RWPE2 (cell line): ENCODE results near the gene ZNF883.
"Not testable (repeated sequence)": the region's sequence is repeated elsewhere in the genome, so short reads cannot be mapped to it uniquely, and the experiment has no call there.

Experiments used
- ATAC-seq: fragments of 200-7000 bp; cut with Tn5 transposase; 3 replicates; pipeline ENCODE4 v1.9.1; 2021; ENCODE audit warnings: low read depth
- DNase-seq: peaks from one replicate; pipeline ENCODE4 v3.0.0-alpha.2; 2020; ENCODE audit warnings: low spot score
- H3K27ac ChIP-seq: fragments of 450-650 bp; 2 replicates; pipeline ENCODE4 v1.5.1; 2017; ENCODE audit warnings: mild to moderate bottlenecking; ENCODE audit not compliant: poor library complexity, severe bottlenecking
- H3K27me3 ChIP-seq: fragments of 250-450 bp; sonication (Bioruptor Pico); 2 replicates; pipeline ENCODE4 v1.5.1; 2021; ENCODE audit warnings: mild to moderate bottlenecking, moderate library complexity; ENCODE audit not compliant: insufficient read depth, poor library complexity, severe bottlenecking
- H3K36me3 ChIP-seq: fragments of 250-450 bp; sonication (Bioruptor Pico); 2 replicates; pipeline ENCODE4 v1.5.1; 2020; ENCODE audit warnings: low read depth, mild to moderate bottlenecking, moderate library complexity
- H3K4me1 ChIP-seq: fragments of 250-450 bp; sonication (Bioruptor Pico); 2 replicates; pipeline ENCODE4 v1.5.1; 2021; ENCODE audit warnings: mild to moderate bottlenecking, moderate library complexity; ENCODE audit not compliant: insufficient read depth, poor library complexity, severe bottlenecking
- H3K4me3 ChIP-seq: fragments of 250-450 bp; sonication (Bioruptor Pico); 2 replicates; pipeline ENCODE4 v1.5.1; 2021; ENCODE audit warnings: mild to moderate bottlenecking, moderate library complexity; ENCODE audit not compliant: severe bottlenecking
- H3K9me3 ChIP-seq: fragments of 250-450 bp; sonication (Bioruptor Pico); 2 replicates; pipeline ENCODE4 v1.5.1; 2021; ENCODE audit warnings: mild to moderate bottlenecking, moderate library complexity; ENCODE audit not compliant: severe bottlenecking
- TF ChIP-seq, protein P1 (sequence below): fragments of 450-650 bp; IDR thresholded peaks from one replicate; pipeline ENCODE4 v1.5.1; 2017; ENCODE audit warnings: mild to moderate bottlenecking, moderate library complexity; ENCODE audit not compliant: poor library complexity, severe bottlenecking

The ZNF883 gene

DNA sequence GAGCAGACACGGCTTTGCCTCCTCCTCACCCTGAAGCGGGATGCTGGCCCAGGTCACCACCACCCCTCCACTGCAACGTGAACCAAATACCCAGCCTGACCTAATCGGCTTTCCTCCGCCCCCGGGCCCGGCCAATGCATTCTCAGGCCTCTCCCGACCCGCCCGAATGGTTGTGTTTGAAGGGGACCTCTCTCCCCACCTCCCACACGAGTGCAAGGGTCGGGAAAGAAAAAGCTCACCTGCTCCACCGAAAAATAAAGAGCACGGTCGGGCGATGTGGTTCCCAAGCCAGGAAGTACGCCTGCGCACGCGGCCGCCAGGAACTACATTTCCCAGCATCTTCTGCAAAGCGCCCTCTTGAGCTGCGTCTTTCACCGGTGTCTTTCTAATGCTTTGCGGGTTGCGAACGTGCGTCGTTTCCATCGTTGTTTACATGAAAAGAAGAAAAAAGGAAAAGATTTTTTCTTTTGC lies at the start of gene ZNF883:
Gene ZNF883, minus strand, starts transcription at position 282 of the 471 bp plus-strand sequence.
- DNase-seq = no peak
- Histone ChIP-seq H3K4me3 (peak within 1 kb of the TSS; percentile 23), H3K27me3 (no peaks in the 10 kb centered on the region), H3K4me1 (no peaks in the 10 kb centered on the region), H3K27ac (no peak within 1 kb of the TSS), H3K9me3 (peaks cover 5% of the 10 kb centered on the region), H3K36me3 (no peaks in the 10 kb centered on the region)
- TF ChIP-seq, protein P1, sequence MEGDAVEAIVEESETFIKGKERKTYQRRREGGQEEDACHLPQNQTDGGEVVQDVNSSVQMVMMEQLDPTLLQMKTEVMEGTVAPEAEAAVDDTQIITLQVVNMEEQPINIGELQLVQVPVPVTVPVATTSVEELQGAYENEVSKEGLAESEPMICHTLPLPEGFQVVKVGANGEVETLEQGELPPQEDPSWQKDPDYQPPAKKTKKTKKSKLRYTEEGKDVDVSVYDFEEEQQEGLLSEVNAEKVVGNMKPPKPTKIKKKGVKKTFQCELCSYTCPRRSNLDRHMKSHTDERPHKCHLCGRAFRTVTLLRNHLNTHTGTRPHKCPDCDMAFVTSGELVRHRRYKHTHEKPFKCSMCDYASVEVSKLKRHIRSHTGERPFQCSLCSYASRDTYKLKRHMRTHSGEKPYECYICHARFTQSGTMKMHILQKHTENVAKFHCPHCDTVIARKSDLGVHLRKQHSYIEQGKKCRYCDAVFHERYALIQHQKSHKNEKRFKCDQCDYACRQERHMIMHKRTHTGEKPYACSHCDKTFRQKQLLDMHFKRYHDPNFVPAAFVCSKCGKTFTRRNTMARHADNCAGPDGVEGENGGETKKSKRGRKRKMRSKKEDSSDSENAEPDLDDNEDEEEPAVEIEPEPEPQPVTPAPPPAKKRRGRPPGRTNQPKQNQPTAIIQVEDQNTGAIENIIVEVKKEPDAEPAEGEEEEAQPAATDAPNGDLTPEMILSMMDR = no peak
- peak; percentile 61; the same call in 2 of the 3 replicates for ATAC-seq

GRCh38 chr9:113061072-113061850 lies 49.3 kb upstream of the ZNF883 start:
- not testable (repeated sequence) for H3K4me1 ChIP-seq, H3K27ac ChIP-seq, H3K9me3 ChIP-seq, H3K36me3 ChIP-seq, H3K4me3 ChIP-seq, ATAC-seq
- H3K27me3 ChIP-seq = peaks cover 12% of the 10 kb centered on the region
- peak; percentile 48 for DNase-seq

- peaks cover 12% of the 10 kb centered on the region for H3K27me3 ChIP-seq
- not testable (repeated sequence) for H3K4me3 ChIP-seq, DNase-seq, H3K9me3 ChIP-seq, H3K4me1 ChIP-seq, H3K36me3 ChIP-seq, ATAC-seq, H3K27ac ChIP-seq
Measured at GRCh38 chr9:113059581-113060284, 47.7 kb upstream of the ZNF883 start.

GRCh38 chr9:113057193-113057592 lies 45.2 kb upstream of the ZNF883 start:
- ATAC-seq (no peak), DNase-seq (no peak)
- H3K4me3 ChIP-seq = peak overlapping the region; percentile 52
- no peak overlapping the region for H3K27ac ChIP-seq
- H3K4me1 ChIP-seq = peaks cover 6% of the 10 kb centered on the region
- H3K36me3 ChIP-seq = no peaks in the 10 kb centered on the region
- H3K9me3 ChIP-seq = peaks cover 3% of the 10 kb centered on the region
- TF ChIP-seq, protein P1 = no peak
- peaks cover 12% of the 10 kb centered on the region for H3K27me3 ChIP-seq

- Histone ChIP-seq H3K4me1 (peaks cover 6% of the 10 kb centered on the region), H3K27me3 (peaks cover 8% of the 10 kb centered on the region), H3K9me3 (peaks cover 3% of the 10 kb centered on the region), H3K4me3 (peak within 1 kb of the TSS; percentile 52), H3K27ac (no peak within 1 kb of the TSS), H3K36me3 (no peaks in the 10 kb centered on the region)
- peak; percentile 99 for ATAC-seq
- TF ChIP-seq, protein P1 = no peak
- peak; percentile 83 for DNase-seq
Measured at GRCh38 chr9:113056191-113057106, 44.5 kb upstream of the ZNF883 start, which contains the start of gene ZFP37. Gene ZFP37 (minus strand): TSS chr9:113056724. CDS start chr9:113056688, 36 bp downstream.
